Measurements from ENCODE around the gene IFNGR2. TPM values are rescaled to one million over a fixed set of nuclear protein-coding genes. Genes with fewer than 3 reads are reported as not detected.

Gene IFNGR2
- total and polyA plus RNA-seq, 2 of the 13 experiments (the other 11 are each of a cell fraction or from before 2014, with no cell fraction given): 61.3 to 117 TPM

DNA sequence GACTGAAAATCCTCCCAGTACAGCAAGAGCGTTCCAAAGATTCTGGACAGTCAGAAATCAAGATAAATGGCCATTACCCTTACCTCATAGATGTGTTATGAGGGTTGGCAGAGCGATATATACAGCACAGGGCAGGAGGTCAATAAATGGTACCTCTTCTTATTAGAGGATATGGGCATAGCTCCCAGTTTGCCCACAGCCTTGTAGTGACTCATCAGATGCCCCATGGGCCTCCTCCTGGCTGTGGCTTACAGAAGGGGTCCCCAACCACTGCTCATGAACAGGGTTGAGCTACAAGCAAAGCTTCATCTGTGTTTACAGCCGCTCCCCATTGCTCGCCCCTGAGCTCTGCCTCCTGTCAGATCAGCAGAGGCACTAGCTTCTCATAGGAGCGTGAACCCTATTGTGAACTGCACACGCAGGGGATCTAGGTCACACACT lies 7.3 kb upstream of the IFNGR2 start:
- TF ChIP-seq REXO4 (CRISPR knock-in tag; IDR thresholded peaks at IDR 0.05; ENCODE audit: borderline replicate concordance) (no peak), ARID2 (CRISPR knock-in tag; IDR thresholded peaks at IDR 0.05; ENCODE audit: borderline replicate concordance) (no peak), ZSCAN12 (CRISPR knock-in tag; IDR thresholded peaks at IDR 0.05) (no peak), ZNF839 (CRISPR knock-in tag; IDR thresholded peaks at IDR 0.05; ENCODE audit: borderline replicate concordance) (no peak), TBX3 (IDR thresholded peaks at IDR 0.05; ENCODE audit: borderline replicate concordance) (no peak), TFE3 (CRISPR knock-in tag; IDR thresholded peaks at IDR 0.05) (no peak), NPAS2 (CRISPR knock-in tag; IDR thresholded peaks at IDR 0.05; ENCODE audit: borderline replicate concordance) (no peak)
- no peak for FAIRE-seq

DNA sequence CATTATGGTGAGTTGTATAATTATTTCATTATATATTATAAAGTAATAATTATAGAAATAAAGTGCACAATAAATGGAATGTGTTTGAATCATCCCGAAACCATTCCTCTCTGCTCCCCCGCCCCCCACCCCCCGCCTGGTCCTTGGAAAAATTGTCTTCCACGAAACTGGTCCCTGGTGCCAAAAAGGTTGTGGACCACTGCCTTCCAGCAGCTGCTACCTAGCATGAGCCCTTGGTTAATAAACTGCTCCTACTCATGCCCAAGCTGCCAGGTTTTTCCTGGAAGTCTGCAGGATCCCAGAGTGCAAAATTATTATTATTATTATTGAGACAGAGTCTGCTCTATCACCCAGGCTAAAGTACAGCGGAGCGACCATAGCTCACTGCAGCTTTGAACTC lies 6.8 kb upstream of the IFNGR2 start:
- H3K4me2 ChIP-seq (ENCODE audit: low read depth, low read length): no peak overlapping the region
- no peak for DNase-seq (ENCODE audit: low spot score)
- no peak overlapping the region for H2AFZ ChIP-seq (ENCODE audit: low read length)
- TF ChIP-seq ZFP82 (CRISPR knock-in tag; IDR thresholded peaks at IDR 0.05; ENCODE audit: borderline replicate concordance) (no peak), FOXA3 (CRISPR knock-in tag; IDR thresholded peaks at IDR 0.05) (no peak), HNF1B (CRISPR knock-in tag; IDR thresholded peaks at IDR 0.05) (no peak), ZNF549 (CRISPR knock-in tag; IDR thresholded peaks at IDR 0.05) (no peak), ZNF460 (CRISPR knock-in tag; IDR thresholded peaks at IDR 0.05; ENCODE audit: borderline replicate concordance) (no peak), SMARCC2 (IDR thresholded peaks at IDR 0.05) (no peak), TEAD3 (CRISPR knock-in tag; optimal IDR thresholded peaks at IDR 0.05; ENCODE audit: borderline replicate concordance) (no peak), ATRX (CRISPR knock-in tag; IDR thresholded peaks at IDR 0.05; ENCODE audit: borderline replicate concordance) (no peak), NR1H2 (CRISPR knock-in tag; IDR thresholded peaks at IDR 0.05; ENCODE audit: borderline replicate concordance, low read depth) (no peak)
- TF ChIP-seq, protein P1, sequence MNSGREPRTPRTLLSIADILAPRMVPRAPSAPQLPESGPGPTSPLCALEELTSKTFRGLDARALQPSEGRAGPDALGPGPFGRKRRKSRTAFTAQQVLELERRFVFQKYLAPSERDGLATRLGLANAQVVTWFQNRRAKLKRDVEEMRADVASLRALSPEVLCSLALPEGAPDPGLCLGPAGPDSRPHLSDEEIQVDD (CRISPR knock-in tag; IDR thresholded peaks at IDR 0.05; ENCODE audit: borderline replicate concordance): no peak

More for the DNA sequence above, 7.3 kb upstream of the IFNGR2 start:
- H3K36me3 ChIP-seq (replicated peaks in 1 of 2; ENCODE audit: control insufficient read depth in 1 of 2, insufficient read depth in 2 of 2, low read length in 2 of 2): no peaks in the 10 kb centered on the region
- ATAC-seq (no peak), DNase-seq (ENCODE audit: low spot score) (no peak)
- H3K79me2 ChIP-seq (ENCODE audit: insufficient read depth, low read length): no peaks in the 10 kb centered on the region
- H2AFZ ChIP-seq (ENCODE audit: low read length): no peak overlapping the region
- H3K9ac ChIP-seq (ENCODE audit: insufficient read depth, low read depth, low read length): no peak overlapping the region
- H4K20me1 ChIP-seq (ENCODE audit: insufficient read depth, low read length): no peaks in the 10 kb centered on the region
- no TSS peak for BruUV-seq (replicated peaks)
- H3K4me3 ChIP-seq (replicated peaks in 1 of 3; ENCODE audit: insufficient read depth in 1 of 3, low read depth in 2 of 3, low read length in 3 of 3): no peak overlapping the region
- in situ Hi-C loops (cut with HindIII; ENCODE audit: extremely low pct_ligation_motif_present, low pct_unique_long_range_greater_than_20kb) (no loop called here), intact Hi-C loops (cut with micrococcal nuclease; ENCODE audit: unreplicated experiment) (no loop called here)
- peaks cover 50% of the 10 kb centered on the region for H3K4me1 ChIP-seq (ENCODE audit: insufficient read depth, low read length)
- H3K27ac ChIP-seq (ENCODE audit: extremely low read length, insufficient read depth, low read length): no peak overlapping the region
- POLR2A ChIA-PET: no interaction called here
- CTCF ChIA-PET (ENCODE audit: low intra/inter-chr PET ratio, low total read pairs): no interaction called here
- H3K9me3 ChIP-seq (ENCODE audit: low read length): no peaks in the 10 kb centered on the region
- WGBS (ENCODE audit: low lambda C conversion rate): 47% methylated on average over 5 of the region's 6 CpGs
- no peak overlapping the region; the same call in 1 of the 2 replicates for H3K4me2 ChIP-seq (ENCODE audit: low read depth, low read length)
- no peaks in the 10 kb centered on the region for H3K27me3 ChIP-seq (ENCODE audit: control insufficient read depth in 1 of 2, insufficient read depth in 2 of 2, low read length in 2 of 2)

More for the DNA sequence above, 6.8 kb upstream of the IFNGR2 start:
- FAIRE-seq (no peak), ATAC-seq (no peak)
- intact Hi-C loops (cut with micrococcal nuclease; ENCODE audit: unreplicated experiment): no loop called here
- ChIA-PET POLR2A (no interaction called here), CTCF (ENCODE audit: low intra/inter-chr PET ratio, low total read pairs) (no interaction called here)
- Histone ChIP-seq H4K20me1 (ENCODE audit: insufficient read depth, low read length) (no peaks in the 10 kb centered on the region), H3K9me3 (ENCODE audit: low read length) (no peaks in the 10 kb centered on the region), H3K27me3 (ENCODE audit: control insufficient read depth in 1 of 2, insufficient read depth in 2 of 2, low read length in 2 of 2) (no peaks in the 10 kb centered on the region), H3K79me2 (ENCODE audit: insufficient read depth, low read length) (no peaks in the 10 kb centered on the region), H3K27ac (ENCODE audit: extremely low read length, insufficient read depth, low read length) (no peak overlapping the region), H3K9ac (ENCODE audit: insufficient read depth, low read depth, low read length) (no peak overlapping the region), H3K4me3 (replicated peaks in 1 of 3; ENCODE audit: insufficient read depth in 1 of 3, low read depth in 2 of 3, low read length in 3 of 3) (no peak overlapping the region), H3K4me1 (ENCODE audit: insufficient read depth, low read length) (peaks cover 51% of the 10 kb centered on the region), H3K36me3 (replicated peaks in 1 of 2; ENCODE audit: control insufficient read depth in 1 of 2, insufficient read depth in 2 of 2, low read length in 2 of 2) (no peaks in the 10 kb centered on the region)
- in situ Hi-C loops (cut with HindIII; ENCODE audit: extremely low pct_ligation_motif_present, low pct_unique_long_range_greater_than_20kb): no loop called here
- WGBS (ENCODE audit: low lambda C conversion rate): 55% methylated on average over 6 of the region's 6 CpGs
- BruUV-seq (replicated peaks): no TSS peak

All from HepG2 (cell line).